AG04450 (cell line): ENCODE results near the gene GFOD1. TPM values are rescaled to one million over a fixed set of nuclear protein-coding genes. Genes with fewer than 3 reads are reported as not detected.
"Not testable (repeated sequence)": the region's sequence is repeated elsewhere in the genome, so short reads cannot be mapped to it uniquely, and the experiment has no call there.

Experiments
- CTCF ChIA-PET: fragments of 300-600, 350-600 bp; formaldehyde crosslinking; extraction: SDS; loops from one replicate; lab custom pipeline; 2022; ENCODE audit warnings: antibody characterized with exemption, inconsistent platforms; lab: Charles Lee
- POLR2A ChIA-PET: fragments of 350-600 bp; formaldehyde crosslinking; extraction: SDS; loops from one replicate; lab custom pipeline; 2021; ENCODE audit warnings: antibody characterized with exemption, inconsistent platforms; lab: Yijun Ruan, JAX
- DNase-seq: peaks from one replicate; pipeline ENCODE4 v3.0.0-alpha.2; 2011; ENCODE audit warnings: low read depth, low spot score
- H3K27ac ChIP-seq: one replicate; pipeline ENCODE4 v1.5.1; 2012; ENCODE audit warnings: low read depth, low read length, control low read depth
- H3K27me3 ChIP-seq: one replicate; pipeline ENCODE4 v1.6.0; 2012; ENCODE audit warnings: low read length; ENCODE audit not compliant: control insufficient read depth, insufficient read depth
- H3K4me3 ChIP-seq: 2 replicates; pipeline ENCODE4 v1.5.1; 2011; ENCODE audit warnings: mild to moderate bottlenecking, low read depth, low read length, control low read depth
- H3K9me3 ChIP-seq: 2 replicates; pipeline ENCODE4 v1.5.1; 2012; ENCODE audit warnings: low read length; ENCODE audit not compliant: control insufficient read depth, insufficient read depth
- CTCF ChIP-seq: IDR thresholded peaks from 2 replicates; pipeline ENCODE4 v1.5.1; 2011; ENCODE audit warnings: low read depth, low read length, control low read depth, inconsistent platforms
- polyA plus RNA-seq: library from polyadenylated mRNA; depleted of rRNA; stranded (reverse); fragments of >200 nt; gene quantifications from 2 replicates; pipeline ENCODE4 v1.2.3, GENCODE V29; 2011

The GFOD1 gene
- polyA plus RNA-seq, 1 experiment: 3.0 TPM

DNA sequence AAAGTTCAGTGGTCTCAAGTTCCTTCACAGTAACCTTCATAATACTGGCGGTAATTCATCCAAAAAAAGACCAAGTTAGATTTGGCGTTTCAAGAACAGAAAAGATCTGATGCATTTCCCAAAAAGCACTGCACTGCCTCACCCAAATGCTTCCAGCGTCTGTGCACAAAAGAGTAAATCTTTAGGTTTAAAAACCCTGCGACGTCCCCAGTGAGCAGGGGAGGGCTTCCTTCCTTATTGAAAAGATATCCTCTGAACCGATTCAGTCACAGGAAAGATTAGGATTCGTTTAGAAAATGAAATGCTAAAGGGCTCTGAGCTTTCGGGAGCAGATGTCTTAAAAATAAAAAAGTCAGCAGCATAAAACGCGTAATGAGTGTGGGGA lies 159.7 kb downstream of the GFOD1 start:
- POLR2A ChIA-PET: interaction anchor here (1.2 to 2.5 kb wide), 3 partner anchors 25 to 247 kb away, joined by 3 to 23 read pairs (median 14); partner anchors contain the start of gene SIRT5
- Histone ChIP-seq H3K27ac (no peak overlapping the region), H3K4me3 (peak overlapping the region; percentile 92), H3K9me3 (no peaks in the 10 kb centered on the region; the same call in 1 of the 2 replicates), H3K27me3 (no peaks in the 10 kb centered on the region)
- no peak for TF ChIP-seq CTCF
- no peak for DNase-seq
- CTCF ChIA-PET: interaction anchor here (1.3 to 4.7 kb wide), 7 partner anchors 30 to 288 kb away, joined by 4 to 44 read pairs (median 9); partner anchors contain the start of genes NOL7 and SIRT5

GRCh38 chr6:13326031-13326586 lies 161.3 kb downstream of the GFOD1 start:
- POLR2A ChIA-PET, CTCF ChIA-PET, DNase-seq: not testable (repeated sequence)

DNA sequence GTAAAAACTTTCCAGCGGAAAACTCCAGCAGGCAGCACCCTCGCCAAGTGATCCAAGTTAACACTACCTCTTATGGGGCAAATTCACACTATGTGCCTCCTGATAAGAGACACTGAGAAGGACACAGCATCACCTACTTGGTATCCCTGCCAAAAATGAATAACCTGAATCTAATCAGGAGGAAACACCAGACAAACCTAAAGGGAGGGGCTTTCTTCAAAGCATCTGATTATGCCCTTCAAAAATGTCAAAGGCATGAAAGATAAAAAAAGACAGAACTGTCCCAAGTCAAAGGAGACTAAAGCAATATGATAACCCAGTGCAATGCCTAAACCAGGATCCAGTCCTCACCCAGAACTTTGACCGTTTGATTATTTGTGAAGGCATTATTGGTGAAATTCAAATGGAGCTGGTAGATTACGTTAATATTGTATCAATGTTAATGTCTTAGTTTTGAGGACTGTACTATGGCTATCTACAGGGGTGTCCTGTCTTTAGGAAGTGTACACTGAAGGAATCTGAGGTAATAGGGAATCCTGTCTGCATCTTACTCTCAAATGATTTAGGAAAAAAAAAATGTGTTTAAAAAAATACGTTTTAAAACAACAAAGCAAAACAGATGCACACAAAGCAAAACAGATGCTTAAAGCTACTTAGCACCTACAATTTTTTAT lies 167.4 kb downstream of the GFOD1 start:
- DNase-seq: no peak
- no peaks in the 10 kb centered on the region for H3K27me3 ChIP-seq
- CTCF ChIA-PET: interaction anchor here (0.8 to 1.6 kb wide), 2 partner anchors 125 to 409 kb away, joined by 3 to 6 read pairs; no protein-coding TSS in a partner anchor
- TF ChIP-seq CTCF: no peak
- H3K9me3 ChIP-seq: no peaks in the 10 kb centered on the region
- POLR2A ChIA-PET: no interaction called here
- no peak overlapping the region for H3K27ac ChIP-seq
- no peak overlapping the region for H3K4me3 ChIP-seq

More at GRCh38 chr6:13326031-13326586, 161.3 kb downstream of the GFOD1 start:
- H3K27me3 ChIP-seq, H3K27ac ChIP-seq, H3K9me3 ChIP-seq, H3K4me3 ChIP-seq: not testable (repeated sequence)

DNA sequence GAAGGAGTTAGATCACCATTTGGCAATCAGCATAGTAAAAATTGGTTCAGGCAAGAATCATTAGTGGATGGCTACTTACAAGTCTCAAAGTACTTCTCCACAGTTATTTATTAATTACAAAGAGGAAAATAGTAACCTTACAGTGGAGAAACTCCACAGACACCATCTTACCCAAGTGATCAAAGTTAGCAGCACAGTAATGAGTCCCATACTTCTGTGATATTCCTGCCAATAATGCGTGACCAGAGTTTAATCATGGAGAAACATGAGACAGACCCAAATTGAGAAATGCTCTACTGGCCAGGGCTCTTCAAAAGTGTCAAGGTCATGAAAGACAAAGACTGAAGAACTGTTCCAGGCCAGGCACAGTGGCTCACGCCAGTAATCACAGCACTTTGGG lies 168.6 kb downstream of the GFOD1 start:
- ChIA-PET CTCF (no interaction called here), POLR2A (no interaction called here)
- H3K27me3 ChIP-seq: no peaks in the 10 kb centered on the region
- no peak for TF ChIP-seq CTCF
- H3K9me3 ChIP-seq: no peaks in the 10 kb centered on the region
- no peak overlapping the region for H3K4me3 ChIP-seq
- no peak for DNase-seq
- no peak overlapping the region for H3K27ac ChIP-seq

DNA sequence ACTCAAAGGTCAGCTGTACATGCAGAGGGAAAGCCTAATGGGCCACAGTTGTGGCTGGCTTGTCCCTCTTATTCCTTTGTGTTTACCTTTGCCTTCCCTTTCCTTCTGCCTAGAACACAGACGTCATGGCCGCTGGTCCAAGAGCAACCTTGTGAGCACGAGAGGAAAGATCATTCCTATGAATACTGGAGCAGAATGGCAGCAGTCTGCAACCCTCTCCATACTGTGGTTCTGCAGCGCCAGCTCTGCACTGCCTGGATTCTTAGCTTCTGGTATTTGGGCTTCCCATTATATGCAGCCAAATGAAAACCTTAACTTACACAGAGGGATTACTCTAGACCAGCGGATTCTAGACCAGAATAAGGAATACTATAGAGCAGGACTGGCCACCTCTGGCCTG lies 171.5 kb downstream of the GFOD1 start:
- no peak for TF ChIP-seq CTCF
- POLR2A ChIA-PET: no interaction called here
- Histone ChIP-seq H3K9me3 (no peaks in the 10 kb centered on the region), H3K27ac (no peak overlapping the region), H3K27me3 (no peaks in the 10 kb centered on the region), H3K4me3 (no peak overlapping the region)
- CTCF ChIA-PET: no interaction called here
- no peak for DNase-seq
